GM12872 (cell line): ENCODE measurements around the gene COPS2.

Source experiments
- CTCF ChIP-seq: IDR thresholded peaks from 3 replicates; pipeline ENCODE4 v1.5.1; 2011; ENCODE audit warnings: low read depth, mild to moderate bottlenecking, low read length, moderate library complexity; ENCODE audit not compliant: insufficient read depth

Gene COPS2

GRCh38 chr15:49152552-49153312, 2.7 kb downstream of the COPS2 start:
- TF ChIP-seq CTCF, result no peak

DNA sequence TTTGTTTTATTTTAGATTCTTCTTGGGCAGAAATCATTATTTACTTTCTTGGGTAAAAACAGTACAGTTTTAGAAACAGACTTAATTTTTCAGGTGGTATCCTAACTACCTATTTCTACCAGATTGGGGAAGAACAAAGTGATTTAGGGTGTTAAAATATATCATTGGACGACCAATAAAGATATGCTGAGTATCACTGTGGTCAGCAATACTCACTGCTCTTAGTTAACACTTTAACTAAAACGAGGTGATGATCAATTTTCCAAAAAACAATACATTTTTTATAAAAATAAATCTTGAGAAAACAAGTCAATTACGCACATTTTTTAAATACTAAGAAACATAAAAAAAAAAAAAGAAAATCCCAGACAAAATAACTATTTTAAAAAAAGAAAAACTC, 3.6 kb downstream of the COPS2 start:
- TF ChIP-seq CTCF, result no peak

DNA sequence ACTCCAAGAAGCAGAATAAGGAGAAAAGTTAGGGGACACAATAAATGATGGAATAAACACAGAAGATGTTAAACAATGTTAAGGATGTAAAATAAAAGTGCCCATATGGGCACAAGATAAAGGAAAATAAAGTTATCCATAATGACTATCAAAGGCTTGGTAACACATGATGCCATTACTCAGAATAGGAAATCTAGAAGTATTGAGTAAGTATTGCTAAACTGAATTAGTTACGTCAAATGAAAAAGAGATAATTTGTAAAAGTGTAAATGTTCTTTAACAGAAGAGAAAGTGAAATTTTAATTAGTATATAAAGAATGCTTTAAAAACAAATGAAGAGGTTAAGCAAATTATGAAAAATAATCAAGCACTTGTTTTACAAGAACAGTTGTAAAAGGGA, 6.7 kb downstream of the COPS2 start:
- TF ChIP-seq CTCF, result no peak

- no peak for TF ChIP-seq CTCF
These were observed 7.1 kb downstream of the COPS2 start for GRCh38 chr15:49148298-49148697.

- peak; percentile 63 for TF ChIP-seq CTCF
These were observed 9.5 kb downstream of the COPS2 start for GRCh38 chr15:49145651-49146609.

- TF ChIP-seq CTCF, result no peak
These were observed 17.5 kb downstream of the COPS2 start for GRCh38 chr15:49137861-49138260.

GRCh38 chr15:49135911-49136310, 19.5 kb downstream of the COPS2 start:
- TF ChIP-seq CTCF, result no peak
